ENCODE results near the gene LDLRAP1. TPM values are rescaled to one million over a fixed set of nuclear protein-coding genes. Genes with fewer than 3 reads are reported as not detected.

Gene LDLRAP1
- total and polyA plus RNA-seq, 2 of the 4 experiments (the other 2 are of a cell fraction) = 4.5 to 14.4 TPM

GRCh38 chr1:25559031-25559430, 15.6 kb downstream of the LDLRAP1 start:
- H4K5ac ChIP-seq (ENCODE audit: low read depth, low read length) = no peak overlapping the region
- ATAC-seq (ENCODE audit: low read depth) (no peak), DNase-seq (no peak)
- BruUV-seq (replicated peaks) = no TSS peak
- no peak overlapping the region for H2BK120ac ChIP-seq (ENCODE audit: low read depth, low read length)
- H2AK9ac ChIP-seq (replicated peaks; ENCODE audit: low read depth, low read length, poor library complexity) = no peak overlapping the region
- intact Hi-C loops (cut with micrococcal nuclease) = no loop called here
- peaks cover 24% of the 10 kb centered on the region; the same call in 1 of the 2 replicates for H3K36me3 ChIP-seq (ENCODE audit: control insufficient read depth, insufficient read depth, low read length)
- no peak overlapping the region for H2BK20ac ChIP-seq (ENCODE audit: low read depth, low read length)
- H3K9me1 ChIP-seq (ENCODE audit: insufficient read depth, low read length) = peaks cover 13% of the 10 kb centered on the region; the same call in 1 of the 2 replicates
- peaks cover 7% of the 10 kb centered on the region; the same call in 1 of the 2 replicates for H3K4me1 ChIP-seq (ENCODE audit: control insufficient read depth, insufficient read depth, low read length)
- no peak overlapping the region for H2AFZ ChIP-seq (replicated peaks; ENCODE audit: low read length, poor library complexity)
- peaks cover 12% of the 10 kb centered on the region; the same call in 1 of the 2 replicates for H4K20me1 ChIP-seq (ENCODE audit: insufficient read depth, low read length)
- H3K4me3 ChIP-seq (ENCODE audit: insufficient read depth, low read depth, low read length) = no peak overlapping the region
- in situ Hi-C loops (cut with MboI; ENCODE audit: low sequenced_read_pairs) = no loop called here
- H3K27me3 ChIP-seq (ENCODE audit: control insufficient read depth, insufficient read depth, low read length) = no peaks in the 10 kb centered on the region
- dilution Hi-C loops (cut with HindIII; ENCODE audit: low sequenced_read_pairs, unreplicated experiment) = no loop called here
- H3K27ac ChIP-seq (ENCODE audit: insufficient read depth, low read length) = no peak overlapping the region
- ChIA-PET POLR2A (ENCODE audit: unreplicated experiment) (no interaction called here), CTCF (no interaction called here)
- TF ChIP-seq RAD21 (IDR thresholded peaks at IDR 0.05; ENCODE audit: low read length) (no peak), CHD1 (IDR thresholded peaks at IDR 0.05; ENCODE audit: low read depth, low read length) (no peak), SMC3 (IDR thresholded peaks at IDR 0.05; ENCODE audit: low read depth, low read length) (no peak), CTCF (conservative IDR thresholded peaks at IDR 0.05; ENCODE audit: low read depth, low read length) (no peak), POLR2A (IDR thresholded peaks at IDR 0.05; ENCODE audit: low read depth, low read length) (no peak), ELK1 (IDR thresholded peaks at IDR 0.05; ENCODE audit: borderline replicate concordance, low read depth, low read length) (no peak)
- 94% methylated on average over 2 of the region's 6 CpGs; no CpG with 5 or more reads in 1 of the 2 experiments for WGBS, 2 experiments (ENCODE audit: extremely low coverage in 2 of 2, insufficient read length in 1 of 2)
- H3K56ac ChIP-seq (ENCODE audit: extremely low read depth, insufficient read depth, low read length) = no peak overlapping the region
- H2BK15ac ChIP-seq (ENCODE audit: low read depth, low read length) = no peak overlapping the region
- H3K4me2 ChIP-seq (ENCODE audit: low read depth, low read length) = no peak overlapping the region
- no peak overlapping the region for H2BK5ac ChIP-seq (ENCODE audit: low read depth, low read length, poor library complexity, severe bottlenecking)
- no peak overlapping the region for H3K23ac ChIP-seq (ENCODE audit: low read depth, low read length)
- H3K79me1 ChIP-seq (ENCODE audit: low read depth in 1 of 2, low read length in 2 of 2) = peaks cover 4 to 24% of the 10 kb centered on the region in 2 experiments; a peak in 3 of 4 replicates
- H4K91ac ChIP-seq (ENCODE audit: insufficient read depth, low read depth, low read length) = no peak overlapping the region
- H3K9ac ChIP-seq (ENCODE audit: low read depth, low read length) = no peak overlapping the region
- H3K18ac ChIP-seq (ENCODE audit: low read depth, low read length) = no peak overlapping the region
- H2AK5ac ChIP-seq (ENCODE audit: low read depth, low read length) = no peak overlapping the region; the same call in 1 of the 2 replicates
- no peaks in the 10 kb centered on the region for H3K9me3 ChIP-seq (ENCODE audit: control insufficient read depth, insufficient read depth, low read length)
- H4K8ac ChIP-seq (ENCODE audit: low read depth in 2 of 2, low read length in 2 of 2) = no peak overlapping the region
- no peak overlapping the region for H3K4ac ChIP-seq (ENCODE audit: low read depth, low read length)
- no peak overlapping the region for H3K14ac ChIP-seq (replicated peaks; ENCODE audit: low read depth, low read length)
